Right lobe of liver (tissue), 4 donors: ENCODE results near the gene PDIA3.
A peak's percentile ranks its signal among the peaks of the same experiment; 100 is the strongest.

ENCODE experiments used
- CTCF ChIP-seq, 4 donors: fragments of 200-600 bp in 3 of 4; fragments of 450-650 bp in 1 of 4; IDR thresholded peaks; one replicate each; pipeline versions ENCODE4 v1.5.1 to v1.8.0; 2016 to 2022; ENCODE audit warnings: antibody characterized with exemption in 4 of 4, mild to moderate bottlenecking in 2 of 4
- POLR2A ChIP-seq: fragments of 450-650 bp; IDR thresholded peaks from one replicate; pipeline ENCODE4 v1.6.1; 2017; ENCODE audit warnings: antibody characterized with exemption, mild to moderate bottlenecking
- donor health status: DM: no; HTN: no; CAD: no.
- donor health status: DM: no; HTN: no; CAD: no.
- donor health status: DM: no; HTN: yes; CAD: no.

DNA sequence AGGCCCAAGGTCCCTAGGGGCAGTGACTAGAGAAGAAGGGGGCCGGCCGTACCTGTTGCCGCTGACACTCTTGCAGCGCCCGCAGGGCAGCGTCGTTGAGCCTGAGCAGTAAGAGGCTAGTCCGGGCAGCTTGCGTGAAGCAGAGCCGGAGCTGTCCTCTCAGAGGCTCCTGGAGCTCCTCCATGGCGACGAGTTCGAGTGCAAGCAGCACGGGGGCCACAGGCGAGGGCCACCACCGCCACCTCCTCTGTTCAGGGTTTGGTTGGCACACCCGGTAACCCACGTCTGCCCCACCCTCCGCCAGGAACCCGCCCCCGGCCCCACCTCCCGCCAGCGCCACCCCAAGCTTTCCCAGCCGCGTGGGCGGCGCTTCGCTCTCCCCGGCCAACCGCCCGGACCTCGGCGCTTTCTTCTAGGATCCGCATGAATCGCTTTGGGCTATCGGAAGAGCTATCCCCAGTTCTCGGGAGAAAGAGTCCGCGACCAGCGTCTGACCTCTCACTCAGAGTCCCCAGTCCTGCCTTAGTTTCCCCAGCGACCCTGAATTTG, 30.6 kb downstream of the PDIA3 start, which contains the start of gene ELL3:
- TF ChIP-seq POLR2A (peak; percentile 32), CTCF (IDR thresholded peaks at IDR 0.05) (no peak)
